Panc1 (cell line): ENCODE results near the gene VAT1L. TPM values are rescaled to one million over a fixed set of nuclear protein-coding genes. Genes with fewer than 3 reads are reported as not detected.

Source experiments
- ATAC-seq: fragments of 200-7000 bp; cut with Tn5 transposase; 2 replicates; pipeline ENCODE4 v1.9.1; 2020; ENCODE audit warnings: mild to moderate bottlenecking, moderate library complexity
- BruUV-seq: library from RNA; stranded (reverse); fragments of 400-500 nt; replicated peaks from 2 replicates; lab custom pipeline; 2021; lab: Mats Ljungman, UMichigan
- CTCF ChIA-PET: fragments of 300-600 bp; sonication (Branson Sonifier 250); formaldehyde crosslinking; loops from one replicate; lab custom pipeline; 2022; ENCODE audit warnings: antibody characterized with exemption; lab: Charles Lee
- POLR2A ChIA-PET: fragments of 300-600 bp; sonication (Branson Sonifier 250); formaldehyde crosslinking; loops from one replicate; lab custom pipeline; 2022; ENCODE audit warnings: antibody characterized with exemption; lab: Charles Lee
- DNase-seq: peaks from one replicate; pipeline ENCODE4 v3.0.0-alpha.2; 2010; ENCODE audit warnings: low read depth, low spot score
- H3K27ac ChIP-seq: 2 replicates; pipeline ENCODE4 v1.5.1; 2011; ENCODE audit warnings: mild to moderate bottlenecking, low read length, inconsistent platforms
- H3K27me3 ChIP-seq: fragments of 200-500 bp; sonication (Bioruptor generic); 2 replicates; pipeline ENCODE4 v1.6.0; 2014; ENCODE audit warnings: low read length, inconsistent platforms; ENCODE audit not compliant: control insufficient read depth, insufficient read depth
- H3K36me3 ChIP-seq: fragments of 200-500 bp; sonication (Bioruptor generic); 2 replicates; pipeline ENCODE4 v1.5.1; 2014; ENCODE audit warnings: inconsistent platforms, mild to moderate bottlenecking, low read length, moderate library complexity; ENCODE audit not compliant: control insufficient read depth, insufficient read depth
- H3K4me1 ChIP-seq: 2 replicates; pipeline ENCODE4 v1.5.1; 2011; ENCODE audit warnings: inconsistent platforms, mild to moderate bottlenecking, low read length, moderate library complexity; ENCODE audit not compliant: control insufficient read depth, insufficient read depth
- H3K4me3 ChIP-seq, 2 experiments: 2 replicates each; pipeline ENCODE4 v1.5.1; 2011 to 2012; ENCODE audit warnings: low read depth in 2 of 2, low read length in 2 of 2, mild to moderate bottlenecking in 2 of 2, inconsistent platforms in 1 of 2, moderate library complexity in 1 of 2
- H3K9me3 ChIP-seq: fragments of 200-500 bp; sonication (Bioruptor generic); 2 replicates; pipeline ENCODE4 v1.5.1; 2014; ENCODE audit warnings: low read depth, mild to moderate bottlenecking, inconsistent platforms, low read length, moderate library complexity; ENCODE audit not compliant: control insufficient read depth, insufficient read depth
- CTCF ChIP-seq: fragments of 450-650 bp; IDR thresholded peaks from 2 replicates; pipeline ENCODE4 v1.5.1; 2017; ENCODE audit warnings: mild to moderate bottlenecking
- POLR2AphosphoS5 ChIP-seq: IDR thresholded peaks from 2 replicates; pipeline ENCODE4 v1.6.1; 2012; ENCODE audit warnings: mild to moderate bottlenecking, low read depth, low read length, moderate library complexity
- SIN3A ChIP-seq: IDR thresholded peaks from 2 replicates; pipeline ENCODE4 v1.6.1; 2012; ENCODE audit warnings: low read depth, mild to moderate bottlenecking, low read length, moderate library complexity, borderline replicate concordance; ENCODE audit not compliant: insufficient read depth
- TCF7L2 ChIP-seq: IDR thresholded peaks from 2 replicates; pipeline ENCODE4 v1.6.1; 2011; ENCODE audit warnings: mild to moderate bottlenecking, low read depth, low read length, inconsistent platforms
- in situ Hi-C: cut with HindIII; loops from 2 replicates; pipeline ENCODE4 v1.10.0; 2016; ENCODE audit warnings: low sequenced_read_pairs, low pct_unique_long_range_greater_than_20kb
- intact Hi-C: fragments of 100-400 bp; cut with micrococcal nuclease; formaldehyde crosslinking; loops from one replicate; pipeline ENCODE4 v1.10.0; 2022; ENCODE audit not compliant: unreplicated experiment
- total RNA-seq: library from RNA; stranded (reverse); gene quantifications from one replicate; pipeline ENCODE4 v1.2.1, GENCODE V29; 2021; ENCODE audit not compliant: unreplicated experiment
- TF ChIP-seq, protein P1 (sequence below), 2 experiments: IDR thresholded peaks; 2 replicates each; pipeline ENCODE4 v1.6.1; 2011 to 2012; ENCODE audit warnings: low read depth in 2 of 2, control low read depth in 1 of 2, low read length in 1 of 2, mild to moderate bottlenecking in 1 of 2, moderate library complexity in 1 of 2; ENCODE audit not compliant: insufficient read depth in 1 of 2

The VAT1L gene
- total RNA-seq, 1 experiment from 2014 or later: not detected

DNA sequence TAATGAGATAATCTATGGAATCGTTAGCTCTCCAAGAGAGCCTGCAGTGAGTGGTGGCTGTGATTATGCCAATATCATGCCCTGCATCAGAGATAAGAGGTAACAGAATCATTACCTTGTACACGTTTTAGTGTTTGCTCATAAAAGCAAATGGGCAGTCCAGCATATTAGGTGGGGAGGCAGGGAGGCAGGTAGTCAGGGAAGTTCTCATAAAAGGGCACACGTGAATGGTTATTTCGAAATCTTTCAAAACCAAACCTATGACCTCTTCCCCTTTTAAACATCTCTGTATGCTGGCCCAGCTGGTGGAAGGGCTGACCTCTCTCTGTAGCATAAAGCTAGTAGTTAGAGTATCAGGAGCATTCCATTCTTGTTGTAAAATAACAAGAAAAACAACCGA lies 51.7 kb downstream of the VAT1L start:
- no peak overlapping the region for H3K4me3 ChIP-seq
- no peak for TF ChIP-seq SIN3A
- TF ChIP-seq, protein P1, sequence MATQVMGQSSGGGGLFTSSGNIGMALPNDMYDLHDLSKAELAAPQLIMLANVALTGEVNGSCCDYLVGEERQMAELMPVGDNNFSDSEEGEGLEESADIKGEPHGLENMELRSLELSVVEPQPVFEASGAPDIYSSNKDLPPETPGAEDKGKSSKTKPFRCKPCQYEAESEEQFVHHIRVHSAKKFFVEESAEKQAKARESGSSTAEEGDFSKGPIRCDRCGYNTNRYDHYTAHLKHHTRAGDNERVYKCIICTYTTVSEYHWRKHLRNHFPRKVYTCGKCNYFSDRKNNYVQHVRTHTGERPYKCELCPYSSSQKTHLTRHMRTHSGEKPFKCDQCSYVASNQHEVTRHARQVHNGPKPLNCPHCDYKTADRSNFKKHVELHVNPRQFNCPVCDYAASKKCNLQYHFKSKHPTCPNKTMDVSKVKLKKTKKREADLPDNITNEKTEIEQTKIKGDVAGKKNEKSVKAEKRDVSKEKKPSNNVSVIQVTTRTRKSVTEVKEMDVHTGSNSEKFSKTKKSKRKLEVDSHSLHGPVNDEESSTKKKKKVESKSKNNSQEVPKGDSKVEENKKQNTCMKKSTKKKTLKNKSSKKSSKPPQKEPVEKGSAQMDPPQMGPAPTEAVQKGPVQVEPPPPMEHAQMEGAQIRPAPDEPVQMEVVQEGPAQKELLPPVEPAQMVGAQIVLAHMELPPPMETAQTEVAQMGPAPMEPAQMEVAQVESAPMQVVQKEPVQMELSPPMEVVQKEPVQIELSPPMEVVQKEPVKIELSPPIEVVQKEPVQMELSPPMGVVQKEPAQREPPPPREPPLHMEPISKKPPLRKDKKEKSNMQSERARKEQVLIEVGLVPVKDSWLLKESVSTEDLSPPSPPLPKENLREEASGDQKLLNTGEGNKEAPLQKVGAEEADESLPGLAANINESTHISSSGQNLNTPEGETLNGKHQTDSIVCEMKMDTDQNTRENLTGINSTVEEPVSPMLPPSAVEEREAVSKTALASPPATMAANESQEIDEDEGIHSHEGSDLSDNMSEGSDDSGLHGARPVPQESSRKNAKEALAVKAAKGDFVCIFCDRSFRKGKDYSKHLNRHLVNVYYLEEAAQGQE (IDR thresholded peaks at IDR 0.05; ENCODE audit: insufficient read depth in 1 of 2, low read depth in 2 of 2, low read length in 1 of 2): no peak
- no peak for TF ChIP-seq CTCF
- no peak for TF ChIP-seq TCF7L2
- TF ChIP-seq POLR2AphosphoS5: no peak
- CTCF ChIA-PET: no interaction called here
- no peaks in the 10 kb centered on the region for H3K36me3 ChIP-seq
- no peak for ATAC-seq
- BruUV-seq: no TSS peak
- H3K27ac ChIP-seq: no peak overlapping the region
- H3K4me1 ChIP-seq: no peaks in the 10 kb centered on the region
- peaks cover 2% of the 10 kb centered on the region for H3K27me3 ChIP-seq
- H3K9me3 ChIP-seq: no peaks in the 10 kb centered on the region
- no peak for DNase-seq
- in situ Hi-C loops: no loop called here
- POLR2A ChIA-PET: no interaction called here
- intact Hi-C loops: no loop called here

DNA sequence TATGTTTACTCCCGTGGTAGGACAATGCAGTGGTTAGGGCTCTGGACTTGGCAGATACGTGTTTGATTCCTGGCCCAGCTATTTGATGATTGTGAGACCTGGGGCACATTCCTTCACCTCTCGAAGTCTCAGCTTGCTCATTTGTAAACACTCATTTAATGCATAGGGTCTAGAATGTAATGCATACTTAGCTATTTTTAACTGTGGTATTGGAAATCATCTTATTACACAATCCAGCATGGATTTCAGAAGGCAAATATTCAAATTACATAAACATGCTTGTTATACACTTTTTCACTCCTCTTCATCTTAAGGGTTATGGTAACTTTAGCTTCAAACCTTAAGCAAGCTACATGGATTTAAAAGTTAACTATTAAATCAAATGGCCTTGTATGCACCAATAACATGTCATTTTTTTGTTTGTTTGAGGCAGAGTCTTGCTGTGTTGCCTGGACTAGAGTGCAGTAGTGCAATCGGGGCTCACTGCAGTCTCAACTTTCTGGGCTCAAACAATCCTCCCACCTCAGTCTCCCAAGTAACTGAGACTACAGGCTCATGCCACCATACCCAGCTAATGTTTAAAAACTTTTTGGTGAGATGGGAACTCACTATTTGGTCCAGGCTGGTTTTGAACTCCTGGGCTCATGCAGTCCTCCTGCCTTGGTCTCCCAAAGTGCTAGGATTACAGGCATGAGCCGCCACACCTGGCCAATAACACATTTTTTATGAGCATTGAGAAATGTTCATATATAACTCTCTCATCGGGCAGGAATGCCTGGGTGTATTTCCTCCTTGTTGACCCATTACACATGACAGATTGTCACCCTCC lies 52.5 kb downstream of the VAT1L start:
- intact Hi-C loops: no loop called here
- DNase-seq (no peak), ATAC-seq (no peak)
- Histone ChIP-seq H3K9me3 (no peaks in the 10 kb centered on the region), H3K36me3 (no peaks in the 10 kb centered on the region), H3K4me3 (no peak overlapping the region), H3K4me1 (no peaks in the 10 kb centered on the region), H3K27ac (no peak overlapping the region), H3K27me3 (peaks cover 2% of the 10 kb centered on the region)
- TF ChIP-seq SIN3A: no peak
- TF ChIP-seq, protein P1 (IDR thresholded peaks at IDR 0.05; ENCODE audit: insufficient read depth in 1 of 2, low read depth in 2 of 2, low read length in 1 of 2): no peak
- TF ChIP-seq TCF7L2: no peak
- TF ChIP-seq CTCF: no peak
- TF ChIP-seq POLR2AphosphoS5: no peak
- CTCF ChIA-PET: interaction anchor here (0.6 kb wide), 1 partner anchor 99 kb away, joined by 5 read pairs; no protein-coding TSS in a partner anchor
- in situ Hi-C loops: no loop called here
- BruUV-seq: no TSS peak
- POLR2A ChIA-PET: no interaction called here
